Dendritic cell treated with granulocyte-macrophage colony-stimulating factor and Interleukin-4, amounts not matched to agents 40 ng/mL and 50 ng/mL, for 4 days (primary cell): ENCODE measurements around the gene IKZF2.

Experiments used
- H3K27ac Mint-ChIP-seq: one replicate; pipeline ENCODE4 v1.8.0; 2022; ENCODE audit warnings: mild to moderate bottlenecking, mixed read lengths
- H3K27me3 Mint-ChIP-seq: one replicate; pipeline ENCODE4 v1.8.0; 2022; ENCODE audit warnings: mild to moderate bottlenecking, mixed read lengths
- H3K36me3 Mint-ChIP-seq: one replicate; pipeline ENCODE4 v1.8.0; 2022; ENCODE audit warnings: low read depth, mixed read lengths
- H3K4me1 Mint-ChIP-seq: one replicate; pipeline ENCODE4 v1.8.0; 2022; ENCODE audit warnings: low read depth, mixed read lengths
- H3K4me3 Mint-ChIP-seq: one replicate; pipeline ENCODE4 v1.8.0; 2022; ENCODE audit warnings: mild to moderate bottlenecking, moderate library complexity, mixed read lengths
- H3K9me3 Mint-ChIP-seq: one replicate; pipeline ENCODE4 v1.8.0; 2022; ENCODE audit warnings: mixed read lengths
- intact Hi-C: fragments of 100-400 bp; cut with micrococcal nuclease; formaldehyde crosslinking; loops from one replicate; pipeline ENCODE4 v1.15.0; 2022

Gene IKZF2

DNA sequence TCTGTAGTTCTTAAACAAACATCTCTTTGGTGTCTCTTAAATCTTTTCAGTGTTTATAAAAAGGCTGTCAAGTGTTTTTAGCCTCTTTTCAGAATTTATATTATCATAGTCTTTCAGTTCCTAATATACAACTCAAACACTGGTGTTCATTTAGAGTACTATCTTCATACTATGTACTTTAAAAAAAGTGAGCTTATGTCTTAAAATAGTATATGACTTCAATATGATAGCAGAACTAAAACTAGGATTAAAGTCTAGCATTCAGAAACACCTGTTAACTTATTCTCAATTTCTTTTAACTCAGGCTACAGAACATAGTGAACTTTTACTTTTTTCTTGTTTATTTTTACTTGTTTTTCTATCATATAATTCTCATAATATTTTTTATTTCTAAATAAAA lies 14.7 kb upstream of the IKZF2 start:
- Mint-ChIP-seq H3K27ac (no peak overlapping the region), H3K27me3 (no peaks in the 10 kb centered on the region), H3K36me3 (no peaks in the 10 kb centered on the region), H3K4me1 (no peaks in the 10 kb centered on the region), H3K9me3 (no peaks in the 10 kb centered on the region), H3K4me3 (no peak overlapping the region)
- intact Hi-C loops, result no loop called here

DNA sequence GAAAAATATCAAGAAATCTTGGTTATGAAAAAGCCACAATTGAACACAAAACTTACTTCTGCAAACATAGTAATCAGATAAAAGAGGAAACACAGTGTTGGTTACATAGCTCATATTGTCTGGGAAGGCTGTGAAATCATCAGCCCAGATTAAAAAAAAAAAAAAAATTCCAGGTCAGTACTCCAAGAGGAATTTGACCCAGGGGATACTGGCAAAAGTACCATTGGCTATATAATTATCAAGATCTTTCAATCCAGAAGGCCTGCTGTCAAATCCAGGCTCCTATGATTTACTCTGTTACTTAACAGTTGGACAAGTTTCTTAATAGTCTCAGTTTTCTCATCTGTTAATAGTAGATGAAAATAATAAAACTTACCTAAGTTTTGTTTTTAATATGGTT lies 12.9 kb upstream of the IKZF2 start:
- H3K4me1 Mint-ChIP-seq, result no peaks in the 10 kb centered on the region
- H3K27me3 Mint-ChIP-seq, result no peaks in the 10 kb centered on the region
- intact Hi-C loops, result no loop called here
- H3K27ac Mint-ChIP-seq, result no peak overlapping the region
- no peaks in the 10 kb centered on the region for H3K9me3 Mint-ChIP-seq
- no peaks in the 10 kb centered on the region for H3K36me3 Mint-ChIP-seq
- no peak overlapping the region for H3K4me3 Mint-ChIP-seq

GRCh38 chr2:213162516-213163118 lies 11.2 kb upstream of the IKZF2 start:
- Mint-ChIP-seq H3K9me3 (no peaks in the 10 kb centered on the region), H3K27me3 (no peaks in the 10 kb centered on the region), H3K27ac (no peak overlapping the region), H3K36me3 (no peaks in the 10 kb centered on the region), H3K4me3 (no peak overlapping the region), H3K4me1 (no peaks in the 10 kb centered on the region)
- intact Hi-C loops, result no loop called here

GRCh38 chr2:213161759-213162515 lies 10.5 kb upstream of the IKZF2 start:
- H3K27ac Mint-ChIP-seq, result no peak overlapping the region
- H3K36me3 Mint-ChIP-seq, result no peaks in the 10 kb centered on the region
- no peaks in the 10 kb centered on the region for H3K27me3 Mint-ChIP-seq
- intact Hi-C loops, result no loop called here
- no peaks in the 10 kb centered on the region for H3K9me3 Mint-ChIP-seq
- H3K4me3 Mint-ChIP-seq, result no peak overlapping the region
- H3K4me1 Mint-ChIP-seq, result no peaks in the 10 kb centered on the region

DNA sequence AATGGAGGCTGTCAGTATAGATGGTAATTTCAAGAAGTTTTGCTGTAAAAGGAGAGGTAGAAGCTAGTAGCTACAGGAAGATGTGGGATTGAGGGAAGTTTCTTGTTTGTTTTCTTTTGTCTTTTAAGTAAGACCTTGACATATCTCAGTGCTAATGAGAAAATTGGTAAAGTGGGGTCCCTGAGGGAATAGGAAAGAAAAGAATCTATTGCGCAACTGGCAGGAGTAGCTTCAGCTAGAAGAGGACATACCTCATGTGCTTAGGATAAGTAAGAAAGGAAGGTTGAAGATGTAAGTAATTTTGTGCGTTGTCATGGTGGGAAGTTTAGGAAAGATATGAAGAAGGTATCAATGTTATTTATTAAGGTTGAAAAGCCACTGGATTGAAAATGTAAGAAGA lies 8.4 kb upstream of the IKZF2 start:
- intact Hi-C loops, result no loop called here
- H3K4me1 Mint-ChIP-seq, result no peaks in the 10 kb centered on the region
- H3K27ac Mint-ChIP-seq, result no peak overlapping the region
- no peaks in the 10 kb centered on the region for H3K36me3 Mint-ChIP-seq
- no peaks in the 10 kb centered on the region for H3K9me3 Mint-ChIP-seq
- no peaks in the 10 kb centered on the region for H3K27me3 Mint-ChIP-seq
- no peak overlapping the region for H3K4me3 Mint-ChIP-seq

DNA sequence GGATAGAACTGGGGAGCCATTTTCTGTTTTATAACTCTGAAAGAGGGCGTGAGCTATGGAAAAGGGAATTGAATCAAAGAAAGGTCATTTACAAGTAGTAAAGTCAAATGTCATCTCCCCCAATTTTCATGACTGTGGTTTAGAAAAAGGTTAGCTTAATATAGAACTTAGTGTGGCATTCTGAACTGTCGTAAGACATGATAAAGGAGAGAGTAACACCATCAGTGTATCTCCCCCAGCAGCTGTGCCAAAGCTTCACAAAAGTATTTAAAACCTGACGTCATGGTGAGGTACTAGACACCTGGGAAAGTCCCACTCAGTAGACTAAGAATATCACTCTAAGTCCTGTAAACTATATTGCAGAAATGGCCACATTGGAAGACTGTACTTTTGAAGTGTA lies 5.8 kb upstream of the IKZF2 start:
- intact Hi-C loops, result no loop called here
- Mint-ChIP-seq H3K4me1 (peaks cover 5% of the 10 kb centered on the region), H3K27me3 (peaks cover 10% of the 10 kb centered on the region), H3K36me3 (peaks cover 1% of the 10 kb centered on the region), H3K9me3 (no peaks in the 10 kb centered on the region), H3K4me3 (no peak overlapping the region), H3K27ac (no peak overlapping the region)

- intact Hi-C loops, result no loop called here
- Mint-ChIP-seq H3K4me1 (peaks cover 7% of the 10 kb centered on the region), H3K27me3 (peaks cover 13% of the 10 kb centered on the region), H3K27ac (no peak overlapping the region), H3K4me3 (no peak overlapping the region), H3K9me3 (no peaks in the 10 kb centered on the region), H3K36me3 (peaks cover 7% of the 10 kb centered on the region)
These were observed 5.3 kb upstream of the IKZF2 start for GRCh38 chr2:213156717-213157116.

DNA sequence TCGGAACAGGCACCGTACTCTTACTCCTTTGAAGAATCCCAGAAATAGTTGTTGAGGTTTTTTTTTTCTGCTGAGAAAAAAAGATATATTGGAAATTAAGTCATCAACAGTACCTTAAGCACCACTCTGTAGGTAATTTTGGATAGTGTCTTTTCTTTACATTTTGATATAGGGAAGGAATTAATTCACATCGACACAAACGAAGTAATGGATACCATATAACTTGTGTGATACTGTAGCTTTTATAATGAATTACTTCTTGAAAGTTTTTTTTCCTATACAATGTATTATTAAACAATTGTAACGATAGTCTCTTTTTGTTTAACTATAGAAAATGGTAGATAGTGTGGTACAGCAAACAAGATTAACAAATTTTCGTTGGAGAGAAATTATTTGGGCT lies 1.5 kb upstream of the IKZF2 start:
- intact Hi-C loops, result loop anchor here (1.0 to 5.0 kb wide), 3 partner anchors 291 to 466 kb away; no protein-coding TSS in a partner anchor

GRCh38 chr2:213152065-213152794 lies 818 bp upstream of the IKZF2 start:
- Mint-ChIP-seq H3K4me1 (peaks cover 37% of the 10 kb centered on the region), H3K27me3 (peaks cover 23% of the 10 kb centered on the region), H3K27ac (peak overlapping the region; percentile 75), H3K4me3 (peak overlapping the region; percentile 86), H3K36me3 (peaks cover 12% of the 10 kb centered on the region), H3K9me3 (no peaks in the 10 kb centered on the region)
- intact Hi-C loops, result loop anchor here (2.0 to 5.0 kb wide), 2 partner anchors 290 to 465 kb away; no protein-coding TSS in a partner anchor

More for the DNA sequence above, 1.5 kb upstream of the IKZF2 start:
- Mint-ChIP-seq H3K4me3 (no peak overlapping the region), H3K27ac (no peak overlapping the region), H3K36me3 (peaks cover 12% of the 10 kb centered on the region), H3K4me1 (peaks cover 37% of the 10 kb centered on the region), H3K9me3 (no peaks in the 10 kb centered on the region), H3K27me3 (peaks cover 23% of the 10 kb centered on the region)

- Mint-ChIP-seq H3K4me3 (peak overlapping the region; percentile 80), H3K27ac (peak overlapping the region; percentile 33), H3K4me1 (peaks cover 37% of the 10 kb centered on the region), H3K36me3 (peaks cover 12% of the 10 kb centered on the region), H3K9me3 (no peaks in the 10 kb centered on the region), H3K27me3 (peaks cover 23% of the 10 kb centered on the region)
- intact Hi-C loops, result loop anchor here (5.0 kb wide), 1 partner anchor 288 kb away; no protein-coding TSS in a partner anchor
These were observed 906 bp downstream of the IKZF2 start for GRCh38 chr2:213150315-213151097.

- Mint-ChIP-seq H3K36me3 (peaks cover 12% of the 10 kb centered on the region), H3K4me3 (peak overlapping the region; percentile 74), H3K27ac (peak overlapping the region; percentile 33), H3K9me3 (no peaks in the 10 kb centered on the region), H3K27me3 (peaks cover 23% of the 10 kb centered on the region), H3K4me1 (peaks cover 37% of the 10 kb centered on the region)
- intact Hi-C loops, result loop anchor here (5.0 kb wide), 1 partner anchor 288 kb away; no protein-coding TSS in a partner anchor
These were observed 1.5 kb downstream of the IKZF2 start for GRCh38 chr2:213149949-213150314.

- H3K4me3 Mint-ChIP-seq, result peak overlapping the region; percentile 74
- peak overlapping the region; percentile 33 for H3K27ac Mint-ChIP-seq
- peaks cover 37% of the 10 kb centered on the region for H3K4me1 Mint-ChIP-seq
- no peaks in the 10 kb centered on the region for H3K9me3 Mint-ChIP-seq
- peaks cover 12% of the 10 kb centered on the region for H3K36me3 Mint-ChIP-seq
- H3K27me3 Mint-ChIP-seq, result peaks cover 23% of the 10 kb centered on the region
- intact Hi-C loops, result no loop called here
These were observed 2.0 kb downstream of the IKZF2 start for GRCh38 chr2:213149294-213149875.

DNA sequence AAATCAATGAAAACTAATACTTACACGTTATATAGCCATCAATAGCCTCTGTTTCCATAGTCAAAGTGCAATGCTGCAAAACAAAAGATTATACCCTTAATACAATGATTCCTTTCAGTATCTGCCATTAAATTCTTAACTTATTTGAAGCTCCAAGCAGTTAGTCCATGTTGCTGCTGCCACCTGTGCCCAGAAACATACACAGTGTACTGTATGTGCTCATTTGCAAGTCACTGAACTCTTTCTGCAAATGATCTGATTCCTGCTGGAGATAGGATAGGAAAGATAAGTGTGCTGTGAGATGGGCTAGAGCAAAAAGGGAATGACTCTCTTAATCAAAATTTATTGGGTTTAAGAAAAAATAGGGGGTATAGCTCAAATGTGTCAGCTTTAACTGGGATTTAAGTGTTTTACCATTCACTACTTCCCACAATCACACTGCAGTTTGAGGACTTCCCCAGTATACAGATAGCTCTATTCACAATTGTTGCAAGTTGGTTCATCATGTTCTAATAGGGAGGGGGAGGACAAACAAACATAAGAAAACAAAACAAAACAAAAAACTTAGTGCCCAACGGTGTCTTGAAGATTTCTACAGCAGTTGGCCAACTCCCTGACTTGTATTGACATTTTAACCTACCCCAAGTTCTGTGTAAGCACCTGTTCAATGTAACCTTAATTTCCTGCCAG lies 2.7 kb downstream of the IKZF2 start:
- peaks cover 37% of the 10 kb centered on the region for H3K4me1 Mint-ChIP-seq
- intact Hi-C loops, result no loop called here
- H3K27me3 Mint-ChIP-seq, result peaks cover 20% of the 10 kb centered on the region
- H3K9me3 Mint-ChIP-seq, result no peaks in the 10 kb centered on the region
- peak overlapping the region; percentile 53 for H3K4me3 Mint-ChIP-seq
- peaks cover 12% of the 10 kb centered on the region for H3K36me3 Mint-ChIP-seq
- H3K27ac Mint-ChIP-seq, result no peak overlapping the region
